H9 (cell line): ENCODE measurements around the gene SGCD. TPM values are rescaled to one million over a fixed set of nuclear protein-coding genes. Genes with fewer than 3 reads are reported as not detected.

Experiments
- DNase-seq: peaks from one replicate; pipeline ENCODE4 v3.0.0-alpha.2; 2017
- H2AFZ ChIP-seq: one replicate; pipeline ENCODE4 v1.6.1; 2013; ENCODE audit warnings: mild to moderate bottlenecking, low read length, control low read depth, moderate library complexity
- H2AK5ac ChIP-seq: 2 replicates; pipeline ENCODE4 v1.6.1; 2013; ENCODE audit warnings: low read length, control low read depth, mixed read lengths; ENCODE audit not compliant: insufficient read length
- H2BK120ac ChIP-seq: one replicate; pipeline ENCODE4 v1.6.1; 2013; ENCODE audit warnings: low read depth, mild to moderate bottlenecking, low read length, control low read depth, inconsistent platforms; ENCODE audit not compliant: poor library complexity, severe bottlenecking
- H2BK12ac ChIP-seq: 2 replicates; pipeline ENCODE4 v1.6.1; 2013; ENCODE audit warnings: low read length, control low read depth, mixed read lengths, low read depth; ENCODE audit not compliant: insufficient read length
- H2BK15ac ChIP-seq: 2 replicates; pipeline ENCODE4 v1.6.1; 2013; ENCODE audit warnings: low read depth, low read length, control low read depth
- H2BK20ac ChIP-seq: one replicate; pipeline ENCODE4 v1.6.1; 2013; ENCODE audit warnings: low read depth, mild to moderate bottlenecking, low read length, control low read depth, inconsistent platforms; ENCODE audit not compliant: poor library complexity, severe bottlenecking
- H2BK5ac ChIP-seq: 2 replicates; pipeline ENCODE4 v1.6.1; 2013; ENCODE audit warnings: low read length, control low read depth, mixed read lengths; ENCODE audit not compliant: insufficient read length
- H3K14ac ChIP-seq: 2 replicates; pipeline ENCODE4 v1.6.1; 2013; ENCODE audit warnings: low read length, control low read depth; ENCODE audit not compliant: insufficient read depth
- H3K18ac ChIP-seq: 2 replicates; pipeline ENCODE4 v1.6.1; 2013; ENCODE audit warnings: low read depth, mild to moderate bottlenecking, mixed read lengths, low read length, control low read depth; ENCODE audit not compliant: insufficient read length
- H3K23ac ChIP-seq: 2 replicates; pipeline ENCODE4 v1.6.1; 2013; ENCODE audit warnings: low read length, control low read depth, mixed read lengths, low read depth; ENCODE audit not compliant: insufficient read length
- H3K23me2 ChIP-seq: 2 replicates; pipeline ENCODE4 v1.6.1; 2013; ENCODE audit warnings: low read depth, mild to moderate bottlenecking, mixed read lengths, low read length, control low read depth; ENCODE audit not compliant: insufficient read length, poor library complexity, severe bottlenecking
- H3K27ac ChIP-seq: 2 replicates; pipeline ENCODE4 v1.5.1; 2013; ENCODE audit warnings: low read length, control low read depth, mixed read lengths, low read depth; ENCODE audit not compliant: insufficient read length
- H3K27me3 ChIP-seq: 2 replicates; pipeline ENCODE4 v1.6.1; 2013; ENCODE audit warnings: low read length, control low read depth, inconsistent platforms; ENCODE audit not compliant: insufficient read depth
- H3K4ac ChIP-seq: 2 replicates; pipeline ENCODE4 v1.6.1; 2013; ENCODE audit warnings: low read depth, mild to moderate bottlenecking, control low read depth, inconsistent platforms, low read length, moderate library complexity
- H3K4me1 ChIP-seq: 2 replicates; pipeline ENCODE4 v1.6.1; 2013; ENCODE audit warnings: low read length, control low read depth, inconsistent platforms; ENCODE audit not compliant: insufficient read depth
- H3K4me2 ChIP-seq: 2 replicates; pipeline ENCODE4 v1.6.1; 2013; ENCODE audit warnings: low read length, control low read depth, mixed read lengths; ENCODE audit not compliant: insufficient read length, insufficient read depth
- H3K56ac ChIP-seq: 2 replicates; pipeline ENCODE4 v1.6.1; 2013; ENCODE audit warnings: low read depth, mild to moderate bottlenecking, mixed read lengths, low read length, control low read depth; ENCODE audit not compliant: insufficient read length
- H3K79me1 ChIP-seq: 2 replicates; pipeline ENCODE4 v1.6.1; 2013; ENCODE audit warnings: low read depth, mild to moderate bottlenecking, moderate library complexity, low read length, control low read depth, inconsistent platforms; ENCODE audit not compliant: insufficient read depth, poor library complexity, severe bottlenecking
- H3K79me2 ChIP-seq: 2 replicates; pipeline ENCODE4 v1.6.1; 2013; ENCODE audit warnings: low read length, control low read depth, inconsistent platforms; ENCODE audit not compliant: insufficient read depth
- H3K9ac ChIP-seq: 2 replicates; pipeline ENCODE4 v1.6.1; 2013; ENCODE audit warnings: low read length, control low read depth, mixed read lengths; ENCODE audit not compliant: insufficient read length; ENCODE audit errors: extremely low read depth
- H3K9me3 ChIP-seq: one replicate; pipeline ENCODE4 v1.6.1; 2013; ENCODE audit warnings: low read depth, low read length, inconsistent platforms; ENCODE audit not compliant: control insufficient read depth
- H3T11ph ChIP-seq: one replicate; pipeline ENCODE4 v1.6.1; 2013; ENCODE audit warnings: mild to moderate bottlenecking, low read length, control low read depth, inconsistent platforms
- H4K20me1 ChIP-seq: one replicate; pipeline ENCODE4 v1.6.1; 2013; ENCODE audit not compliant: control insufficient read depth, insufficient read length, insufficient read depth
- H4K5ac ChIP-seq: 2 replicates; pipeline ENCODE4 v1.6.1; 2013; ENCODE audit warnings: low read depth, mild to moderate bottlenecking, mixed read lengths, low read length, control low read depth; ENCODE audit not compliant: insufficient read length
- H4K8ac ChIP-seq: replicated peaks from 2 replicates; pipeline ENCODE4 v1.6.1; 2013; ENCODE audit warnings: low read length, control low read depth, mixed read lengths, low read depth; ENCODE audit not compliant: insufficient read length
- H4K91ac ChIP-seq: 2 replicates; pipeline ENCODE4 v1.6.1; 2013; ENCODE audit warnings: low read depth, mild to moderate bottlenecking, moderate library complexity, mixed read lengths, low read length, control low read depth; ENCODE audit not compliant: insufficient read length
- H3K27ac Mint-ChIP-seq, 3 experiments: 2 replicates in 2 of 3; 3 replicates in 1 of 3; pipeline ENCODE4 v1.8.0; 2020 to 2021; ENCODE audit warnings: mixed read lengths in 3 of 3, mild to moderate bottlenecking in 1 of 3, moderate library complexity in 1 of 3
- H3K27me3 Mint-ChIP-seq: 2 replicates; pipeline ENCODE4 v1.8.0; 2021; ENCODE audit warnings: low read depth, mild to moderate bottlenecking, moderate library complexity, mixed read lengths
- H3K36me3 Mint-ChIP-seq, 3 experiments: 2 replicates in 2 of 3; 3 replicates in 1 of 3; pipeline ENCODE4 v1.8.0; 2020 to 2021; ENCODE audit warnings: low read depth in 3 of 3, mixed read lengths in 3 of 3; ENCODE audit not compliant: insufficient read depth in 1 of 3
- H3K4me1 Mint-ChIP-seq, 2 experiments: 2 replicates each; pipeline ENCODE4 v1.8.0; 2020; ENCODE audit warnings: mixed read lengths in 2 of 2
- H3K4me3 Mint-ChIP-seq, 2 experiments: 2 replicates in 1 of 2; 3 replicates in 1 of 2; pipeline ENCODE4 v1.8.0; 2020 to 2021; ENCODE audit warnings: mild to moderate bottlenecking in 2 of 2, mixed read lengths in 2 of 2, moderate library complexity in 1 of 2
- H3K9me3 Mint-ChIP-seq, 2 experiments: 2 replicates in 1 of 2; 3 replicates in 1 of 2; pipeline ENCODE4 v1.8.0; 2020; ENCODE audit warnings: mild to moderate bottlenecking in 2 of 2, mixed read lengths in 2 of 2, moderate library complexity in 1 of 2
- WGBS: extraction: QIAGEN DNeasy Blood & Tissue Kit; methylation state at CpG from one replicate; pipeline ENCODE4 v1.1.7; 2013; ENCODE audit warnings: missing lambda C conversion rate, low lambda C conversion rate, mixed read lengths; ENCODE audit not compliant: insufficient read length; ENCODE audit errors: extremely low coverage; 5-methylcytosine and 5-hydroxymethylcytosine counted together
- total RNA-seq: library from RNA; stranded (reverse); gene quantifications from 2 replicates; pipeline ENCODE4 v1.2.1, GENCODE V29; 2021
- TF ChIP-seq, protein P1 (sequence below): fragments of 200-600 bp; sonication (generic); conservative IDR thresholded peaks from 3 replicates; pipeline ENCODE4 v1.8.0; 2021; ENCODE audit warnings: antibody characterized with exemption, mild to moderate bottlenecking

Gene SGCD
- total RNA-seq, 1 experiment from 2014 or later, result 0.11 TPM

DNA sequence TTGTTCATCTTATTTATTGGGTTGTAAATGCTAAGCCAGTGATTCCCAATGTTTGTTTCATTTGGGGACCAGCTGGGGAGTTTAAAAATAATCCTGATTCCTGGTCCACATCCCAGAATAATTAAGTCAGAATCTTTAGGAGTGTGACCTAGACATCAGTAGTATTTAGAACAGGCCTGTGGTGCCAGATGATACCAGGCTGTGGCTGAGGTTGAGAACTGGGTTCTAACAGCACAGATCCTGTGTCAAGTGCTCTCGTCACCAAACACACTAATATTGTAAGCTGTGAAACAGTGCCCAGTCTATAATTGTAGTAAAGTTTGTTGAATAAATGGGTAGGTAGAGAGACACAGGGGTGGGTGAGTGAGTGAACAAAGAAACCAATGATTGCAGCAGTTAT, 351.0 kb downstream of the SGCD start:
- H3K9me3 Mint-ChIP-seq, result no peaks in the 10 kb centered on the region
- Histone ChIP-seq H4K8ac (no peak overlapping the region), H3K23ac (no peak overlapping the region), H2BK15ac (no peak overlapping the region), H3K79me2 (no peaks in the 10 kb centered on the region), H3K9me3 (no peaks in the 10 kb centered on the region), H4K5ac (no peak overlapping the region), H2BK120ac (no peak overlapping the region), H2AK5ac (no peak overlapping the region), H3K27me3 (no peaks in the 10 kb centered on the region), H2BK12ac (no peak overlapping the region), H3K56ac (no peak overlapping the region), H3K4me1 (peaks cover 2% of the 10 kb centered on the region; the same call in 1 of the 2 replicates), H3K9ac (no peak overlapping the region), H4K91ac (no peak overlapping the region), H3K18ac (no peak overlapping the region), H3K4ac (no peak overlapping the region), H3K79me1 (no peaks in the 10 kb centered on the region), H2BK20ac (no peak overlapping the region), H3K23me2 (no peaks in the 10 kb centered on the region), H3K27ac (no peak overlapping the region), H3T11ph (no peak overlapping the region), H4K20me1 (no peaks in the 10 kb centered on the region), H3K4me2 (no peak overlapping the region), H3K14ac (no peak overlapping the region), H2AFZ (no peak overlapping the region), H2BK5ac (no peak overlapping the region)
- H3K4me3 Mint-ChIP-seq, result no peak overlapping the region
- no peaks in the 10 kb centered on the region for H3K27me3 Mint-ChIP-seq
- H3K4me1 Mint-ChIP-seq, result peaks cover 13 to 28% of the 10 kb centered on the region in 2 experiments
- no peak overlapping the region for H3K27ac Mint-ChIP-seq
- H3K36me3 Mint-ChIP-seq, result no peaks in the 10 kb centered on the region
- TF ChIP-seq, protein P1, sequence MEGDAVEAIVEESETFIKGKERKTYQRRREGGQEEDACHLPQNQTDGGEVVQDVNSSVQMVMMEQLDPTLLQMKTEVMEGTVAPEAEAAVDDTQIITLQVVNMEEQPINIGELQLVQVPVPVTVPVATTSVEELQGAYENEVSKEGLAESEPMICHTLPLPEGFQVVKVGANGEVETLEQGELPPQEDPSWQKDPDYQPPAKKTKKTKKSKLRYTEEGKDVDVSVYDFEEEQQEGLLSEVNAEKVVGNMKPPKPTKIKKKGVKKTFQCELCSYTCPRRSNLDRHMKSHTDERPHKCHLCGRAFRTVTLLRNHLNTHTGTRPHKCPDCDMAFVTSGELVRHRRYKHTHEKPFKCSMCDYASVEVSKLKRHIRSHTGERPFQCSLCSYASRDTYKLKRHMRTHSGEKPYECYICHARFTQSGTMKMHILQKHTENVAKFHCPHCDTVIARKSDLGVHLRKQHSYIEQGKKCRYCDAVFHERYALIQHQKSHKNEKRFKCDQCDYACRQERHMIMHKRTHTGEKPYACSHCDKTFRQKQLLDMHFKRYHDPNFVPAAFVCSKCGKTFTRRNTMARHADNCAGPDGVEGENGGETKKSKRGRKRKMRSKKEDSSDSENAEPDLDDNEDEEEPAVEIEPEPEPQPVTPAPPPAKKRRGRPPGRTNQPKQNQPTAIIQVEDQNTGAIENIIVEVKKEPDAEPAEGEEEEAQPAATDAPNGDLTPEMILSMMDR, result no peak
- DNase-seq, result no peak
- WGBS, result no CpG with 5 or more reads among the region's 1 CpG
